ENCODE measurements around the gene SNX25.

The SNX25 gene

GRCh38 chr4:185269286-185269685, 59.9 kb downstream of the SNX25 start:
- H2AFZ ChIP-seq (ENCODE audit: low read depth), result no peak overlapping the region
- no peaks in the 10 kb centered on the region for H3K27me3 ChIP-seq (ENCODE audit: insufficient read depth, low read depth)
- peaks cover 37% of the 10 kb centered on the region for H3K4me1 ChIP-seq (ENCODE audit: low read depth, poor library complexity, severe bottlenecking)
- H4K20me1 ChIP-seq (ENCODE audit: insufficient read depth), result no peaks in the 10 kb centered on the region
- no peaks in the 10 kb centered on the region; the same call in 1 of the 2 replicates for H3K79me2 ChIP-seq (ENCODE audit: insufficient read depth, low read depth)
- no peak for TF ChIP-seq CTCF (conservative IDR thresholded peaks at IDR 0.05; ENCODE audit: low read depth, low read length)
- no peak overlapping the region for H3K27ac ChIP-seq
- H3K9ac ChIP-seq, result no peak overlapping the region
- no peak overlapping the region for H3K4me3 ChIP-seq (IDR thresholded peaks at IDR 0.05; ENCODE audit: insufficient read depth, low read depth, low read length)
- H3K36me3 ChIP-seq (ENCODE audit: insufficient read depth), result no peaks in the 10 kb centered on the region
- H3K4me2 ChIP-seq, result no peak overlapping the region

GRCh38 chr4:185270037-185270436, 60.6 kb downstream of the SNX25 start:
- Histone ChIP-seq H3K27me3 (ENCODE audit: insufficient read depth, low read depth) (no peaks in the 10 kb centered on the region), H3K4me2 (no peak overlapping the region), H2AFZ (ENCODE audit: low read depth) (no peak overlapping the region), H3K36me3 (ENCODE audit: insufficient read depth) (no peaks in the 10 kb centered on the region), H4K20me1 (ENCODE audit: insufficient read depth) (no peaks in the 10 kb centered on the region), H3K4me1 (ENCODE audit: low read depth, poor library complexity, severe bottlenecking) (peaks cover 30% of the 10 kb centered on the region), H3K79me2 (ENCODE audit: insufficient read depth, low read depth) (no peaks in the 10 kb centered on the region; the same call in 1 of the 2 replicates), H3K9ac (no peak overlapping the region), H3K27ac (no peak overlapping the region), H3K4me3 (IDR thresholded peaks at IDR 0.05; ENCODE audit: insufficient read depth, low read depth, low read length) (no peak overlapping the region)
- TF ChIP-seq CTCF (conservative IDR thresholded peaks at IDR 0.05; ENCODE audit: low read depth, low read length), result no peak

- TF ChIP-seq CTCF (conservative IDR thresholded peaks at IDR 0.05; ENCODE audit: low read depth, low read length), result no peak
- Histone ChIP-seq H3K27ac (no peak overlapping the region), H4K20me1 (ENCODE audit: insufficient read depth) (no peaks in the 10 kb centered on the region), H3K79me2 (ENCODE audit: insufficient read depth, low read depth) (no peaks in the 10 kb centered on the region; the same call in 1 of the 2 replicates), H3K4me3 (IDR thresholded peaks at IDR 0.05; ENCODE audit: insufficient read depth, low read depth, low read length) (no peak overlapping the region), H3K27me3 (ENCODE audit: insufficient read depth, low read depth) (no peaks in the 10 kb centered on the region), H3K9ac (no peak overlapping the region), H3K36me3 (ENCODE audit: insufficient read depth) (no peaks in the 10 kb centered on the region), H3K4me1 (ENCODE audit: low read depth, poor library complexity, severe bottlenecking) (peaks cover 21% of the 10 kb centered on the region), H3K4me2 (no peak overlapping the region), H2AFZ (ENCODE audit: low read depth) (no peak overlapping the region)
Measured at GRCh38 chr4:185270885-185271284, 61.5 kb downstream of the SNX25 start.

GRCh38 chr4:185272245-185272644, 62.8 kb downstream of the SNX25 start:
- Histone ChIP-seq H2AFZ (ENCODE audit: low read depth) (no peak overlapping the region), H3K9ac (no peak overlapping the region), H3K27me3 (ENCODE audit: insufficient read depth, low read depth) (no peaks in the 10 kb centered on the region), H3K4me3 (IDR thresholded peaks at IDR 0.05; ENCODE audit: insufficient read depth, low read depth, low read length) (no peak overlapping the region), H3K36me3 (ENCODE audit: insufficient read depth) (no peaks in the 10 kb centered on the region), H3K4me2 (no peak overlapping the region), H3K4me1 (ENCODE audit: low read depth, poor library complexity, severe bottlenecking) (peaks cover 8% of the 10 kb centered on the region), H3K27ac (no peak overlapping the region), H4K20me1 (ENCODE audit: insufficient read depth) (no peaks in the 10 kb centered on the region), H3K79me2 (ENCODE audit: insufficient read depth, low read depth) (no peaks in the 10 kb centered on the region; the same call in 1 of the 2 replicates)
- no peak for TF ChIP-seq CTCF (conservative IDR thresholded peaks at IDR 0.05; ENCODE audit: low read depth, low read length)

All from KMS-11 (cell line).